Measurements from ENCODE around the gene DHRS4. TPM values are rescaled to one million over a fixed set of nuclear protein-coding genes. Genes with fewer than 3 reads are reported as not detected.
A peak's percentile ranks its signal among the peaks of the same experiment; 100 is the strongest.
"Not testable (repeated sequence)": the region's sequence is repeated elsewhere in the genome, so short reads cannot be mapped to it uniquely, and the experiment has no call there.

The DHRS4 gene
- polyA plus RNA-seq, 3 donors, result 40.4 to 68.1 (median 63.2) TPM

DNA sequence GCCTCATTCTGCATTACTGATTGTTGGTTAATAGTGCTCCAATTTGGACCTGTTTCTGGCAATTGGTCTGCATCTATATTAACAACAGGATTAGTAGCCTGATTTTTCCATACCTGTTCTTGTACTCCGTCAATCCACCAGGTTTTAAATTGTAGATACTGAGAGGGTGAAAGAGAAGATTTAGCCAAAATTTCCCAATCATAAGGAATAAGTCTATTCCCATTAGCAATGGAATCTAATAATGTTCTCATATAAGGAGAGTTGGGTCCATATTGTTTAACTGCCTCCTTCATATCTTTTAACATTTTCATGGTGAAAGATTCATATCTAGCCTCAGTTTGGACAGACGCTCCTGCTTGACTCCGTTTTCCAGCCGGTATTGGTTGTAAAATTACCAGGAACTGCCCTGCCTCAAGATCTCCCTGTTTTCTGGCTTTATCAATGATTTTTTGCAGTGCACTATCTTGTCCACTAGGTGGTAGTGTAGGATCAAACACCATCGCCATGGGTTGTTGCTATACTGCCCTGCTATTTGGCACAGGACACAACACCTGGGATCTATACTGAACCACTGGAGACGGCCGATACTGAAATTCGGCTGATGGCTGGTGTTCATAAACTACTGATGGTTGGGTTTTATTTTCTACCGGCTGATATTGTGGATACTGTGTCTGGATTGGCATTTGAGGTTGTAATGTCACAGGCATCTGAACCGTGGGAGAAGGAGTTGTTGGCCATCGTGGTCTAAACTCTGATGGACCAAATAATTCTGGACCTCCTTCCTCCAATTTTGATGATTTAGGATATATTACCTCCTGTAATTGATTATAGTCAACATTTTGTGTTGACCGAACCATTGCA, 60.3 kb downstream of the DHRS4 start:
- Mint-ChIP-seq H3K4me1 (peaks cover 36% of the 10 kb centered on the region), H3K4me3 (no peak overlapping the region), H3K27me3 (ENCODE audit: low read depth in 3 of 3) (peaks cover 0 to 4% (median 3%) of the 10 kb centered on the region in 3 donors), H3K36me3 (peaks cover 13 to 16% of the 10 kb centered on the region in 2 donors), H3K27ac (no peak overlapping the region), H3K9me3 (peaks cover 0 to 3% (median 2%) of the 10 kb centered on the region in 7 donors)
- intact Hi-C loops (cut with micrococcal nuclease), result loop anchor here (2.0 to 5.0 kb wide), 2 partner anchors 77 to 93 kb away; no protein-coding TSS in a partner anchor
- 3% methylated on average over 8 of the region's 12 CpGs for WGBS (ENCODE audit: insufficient coverage)
- no peak overlapping the region for H2AFZ ChIP-seq (ENCODE audit: insufficient read depth, low read depth, low read length, poor library complexity, severe bottlenecking)
- no peak overlapping the region for H3K4me3 ChIP-seq (replicated peaks in 1 of 3; ENCODE audit: low read depth in 2 of 3, low read length in 3 of 3)
- H3K36me3 ChIP-seq (replicated peaks in 1 of 2; ENCODE audit: control insufficient read depth in 1 of 2, insufficient read depth in 2 of 2, low read length in 2 of 2), result peaks cover 0 to 5% of the 10 kb centered on the region in 2 donors
- peak; percentile 61 to 79 (median 71) for DNase-seq
- no peak overlapping the region for H3K9ac ChIP-seq (ENCODE audit: insufficient read depth, low read length, poor library complexity, severe bottlenecking)
- TF ChIP-seq CTCF (IDR thresholded peaks at IDR 0.05), result peak; percentile 90
- H3K27ac ChIP-seq (ENCODE audit: low read depth in 1 of 2, low read length in 2 of 2), result no peak overlapping the region
- peaks cover 11% of the 10 kb centered on the region for H3K79me2 ChIP-seq (ENCODE audit: insufficient read depth, low read length)
- H3K27me3 ChIP-seq (ENCODE audit: control insufficient read depth in 2 of 2, insufficient read depth in 2 of 2, low read length in 2 of 2), result no peaks in the 10 kb centered on the region
- H3K4me2 ChIP-seq (replicated peaks; ENCODE audit: extremely low read depth, low read length, poor library complexity, severe bottlenecking), result no peak overlapping the region
- no peaks in the 10 kb centered on the region for H4K20me1 ChIP-seq (ENCODE audit: insufficient read depth, low read length)
- H3K9me3 ChIP-seq (replicated peaks in 1 of 2; ENCODE audit: control insufficient read depth in 1 of 2, insufficient read depth in 1 of 2, low read length in 2 of 2), result no peaks in the 10 kb centered on the region
- peaks cover 7 to 18% of the 10 kb centered on the region in 2 donors for H3K4me1 ChIP-seq (ENCODE audit: control insufficient read depth in 1 of 2, insufficient read depth in 2 of 2, low read length in 2 of 2)

- WGBS (ENCODE audit: insufficient coverage), result 100% methylated on average over 6 of the region's 6 CpGs
- intact Hi-C loops (cut with micrococcal nuclease), result loop anchor here in 1 of 2 donors (2.0 kb wide), 1 partner anchor 75 kb away; no protein-coding TSS in a partner anchor
Measured at GRCh38 chr14:24015745-24016144, 62.2 kb downstream of the DHRS4 start.

More at GRCh38 chr14:24015745-24016144, 62.2 kb downstream of the DHRS4 start:
- not testable (repeated sequence) for H3K9me3 ChIP-seq (replicated peaks in 1 of 2; ENCODE audit: control insufficient read depth in 1 of 2, insufficient read depth in 1 of 2, low read length in 2 of 2); H3K4me2 ChIP-seq (replicated peaks; ENCODE audit: extremely low read depth, low read length, poor library complexity, severe bottlenecking); H3K27ac ChIP-seq (ENCODE audit: low read depth in 1 of 2, low read length in 2 of 2); H3K36me3 ChIP-seq (replicated peaks in 1 of 2; ENCODE audit: control insufficient read depth in 1 of 2, insufficient read depth in 2 of 2, low read length in 2 of 2); DNase-seq; H4K20me1 ChIP-seq (ENCODE audit: insufficient read depth, low read length); H3K36me3 Mint-ChIP-seq; H2AFZ ChIP-seq (ENCODE audit: insufficient read depth, low read depth, low read length, poor library complexity, severe bottlenecking); H3K27me3 ChIP-seq (ENCODE audit: control insufficient read depth in 2 of 2, insufficient read depth in 2 of 2, low read length in 2 of 2); H3K4me3 ChIP-seq (replicated peaks in 1 of 3; ENCODE audit: low read depth in 2 of 3, low read length in 3 of 3); H3K9ac ChIP-seq (ENCODE audit: insufficient read depth, low read length, poor library complexity, severe bottlenecking); H3K27me3 Mint-ChIP-seq (ENCODE audit: low read depth in 3 of 3); H3K9me3 Mint-ChIP-seq; H3K4me3 Mint-ChIP-seq
- H3K79me2 ChIP-seq (ENCODE audit: insufficient read depth, low read length), result peaks cover 11% of the 10 kb centered on the region
- peaks cover 3 to 16% of the 10 kb centered on the region in 2 donors for H3K4me1 ChIP-seq (ENCODE audit: control insufficient read depth in 1 of 2, insufficient read depth in 2 of 2, low read length in 2 of 2)
- H3K27ac Mint-ChIP-seq, result peak overlapping the region in 1 of 7 donors; percentile 19
- peaks cover 25% of the 10 kb centered on the region for H3K4me1 Mint-ChIP-seq

Other genes starting within 250 kb of the DHRS4 start
- gene DHRS4L2, start 35.2 kb downstream of the DHRS4 start, polyA plus RNA-seq, result 10 to 100 TPM; 22.1 to 46.6 (median 42.6) TPM
- gene CARMIL3, start 98.2 kb downstream of the DHRS4 start, polyA plus RNA-seq, result 1 to 10 TPM in 1 of 3 donors, not detected in 2; 1.0 TPM
- gene CPNE6, start 117.8 kb downstream of the DHRS4 start, polyA plus RNA-seq, result not detected
- gene PCK2, start 140.5 kb downstream of the DHRS4 start, polyA plus RNA-seq, result 10 to 100 TPM; 29.9 to 34.2 (median 31.3) TPM
- gene DCAF11, start 161.0 kb downstream of the DHRS4 start, polyA plus RNA-seq, result 10 to 100 TPM; 45.6 to 56.6 (median 48.8) TPM
- gene NRL, start 161.2 kb downstream of the DHRS4 start, polyA plus RNA-seq, result 1 to 10 TPM; 1.1 to 1.5 (median 1.3) TPM
- gene FITM1, start 176.9 kb downstream of the DHRS4 start, polyA plus RNA-seq, result 1 to 10 TPM in 1 of 3 donors, not detected in 2; 2.1 TPM
- 100 to 1,000 TPM; 435 to 759 (median 729) TPM for gene PSME1, start 182.4 kb downstream of the DHRS4 start, polyA plus RNA-seq
- 1 to 10 TPM; 6.4 to 9.4 (median 8.5) TPM for gene EMC9, start 187.8 kb downstream of the DHRS4 start, polyA plus RNA-seq
- gene PSME2, start 192.8 kb downstream of the DHRS4 start, polyA plus RNA-seq, result 100 to 1,000 TPM; 237 to 593 (median 579) TPM
- gene RNF31, start 193.7 kb downstream of the DHRS4 start, polyA plus RNA-seq, result 10 to 100 TPM; 30.7 to 63.2 (median 36.8) TPM
- gene IRF9, start 207.5 kb downstream of the DHRS4 start, polyA plus RNA-seq, result 100 to 1,000 TPM in 1 of 3 donors, 10 to 100 TPM in 2; 44.7 to 208 (median 56.0) TPM
- 10 to 100 TPM in 1 of 3 donors, 1 to 10 TPM in 2; 1.4 to 46.4 (median 2.3) TPM for gene REC8, start 218.3 kb downstream of the DHRS4 start, polyA plus RNA-seq
- 10 to 100 TPM in 1 of 3 donors, 1 to 10 TPM in 2; 4.1 to 14.2 (median 4.3) TPM for gene IPO4, start 235.0 kb downstream of the DHRS4 start, polyA plus RNA-seq
- 10 to 100 TPM; 14.6 to 56.0 (median 51.1) TPM for gene TM9SF1, start 241.7 kb downstream of the DHRS4 start, polyA plus RNA-seq